GM06990 (cell line): ENCODE results near the gene PI4K2B.

ENCODE experiments used
- DNase-seq: peaks from one replicate; pipeline ENCODE4 v3.0.0-alpha.2; 2011; ENCODE audit not compliant: insufficient read length; ENCODE audit errors: extremely low read depth
- H3K27me3 ChIP-seq: replicated peaks from 2 replicates; pipeline ENCODE4 v1.6.0; 2011; ENCODE audit warnings: low read length; ENCODE audit not compliant: control insufficient read depth, insufficient read depth
- H3K36me3 ChIP-seq: 2 replicates; pipeline ENCODE4 v1.5.1; 2011; ENCODE audit warnings: low read length; ENCODE audit not compliant: control insufficient read depth, insufficient read depth
- H3K4me3 ChIP-seq: replicated peaks from 2 replicates; pipeline ENCODE4 v1.5.1; 2011; ENCODE audit warnings: low read depth, mild to moderate bottlenecking, control low read depth, low read length
- CTCF ChIP-seq: IDR thresholded peaks from 2 replicates; pipeline ENCODE4 v1.5.1; 2011; ENCODE audit warnings: low read length, control low read depth, mild to moderate bottlenecking, inconsistent platforms; ENCODE audit not compliant: insufficient read depth, poor library complexity, severe bottlenecking

The PI4K2B gene

DNA sequence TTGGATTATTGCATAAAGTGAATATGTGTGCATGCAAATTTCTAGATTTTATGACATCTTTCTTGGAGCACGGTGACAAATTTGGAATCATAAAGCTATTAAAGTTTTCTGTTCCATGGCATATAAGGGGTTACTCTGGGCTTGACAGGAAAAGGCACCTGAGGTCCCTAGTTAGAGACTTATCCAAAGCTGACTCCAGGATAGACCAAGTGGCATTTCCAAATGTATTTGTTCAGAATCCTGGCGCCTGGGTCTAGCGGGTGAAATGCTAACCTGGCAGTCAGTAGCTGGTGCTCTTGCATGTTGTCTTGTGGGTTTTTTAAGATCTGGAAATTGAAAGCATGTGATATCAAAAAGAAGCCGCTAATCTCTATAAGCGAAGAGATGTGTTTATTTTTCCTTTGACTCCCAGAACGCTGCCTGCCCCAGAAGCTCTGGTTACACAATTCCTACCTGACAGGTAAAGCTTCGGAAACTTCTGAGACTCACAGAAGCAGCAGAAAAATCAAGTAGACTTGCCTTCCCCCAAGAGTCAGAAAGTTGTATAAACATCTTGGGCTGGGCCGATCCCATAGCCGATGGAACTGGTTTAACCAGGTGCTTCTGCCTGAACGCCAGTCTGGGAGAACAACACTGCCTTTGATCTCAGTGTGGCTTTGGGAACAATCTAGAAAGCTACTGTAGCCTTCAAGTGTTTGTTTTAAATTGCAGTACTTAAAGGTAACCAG lies 65.8 kb downstream of the PI4K2B start:
- TF ChIP-seq CTCF = no peak
- Histone ChIP-seq H3K36me3 (no peaks in the 10 kb centered on the region), H3K27me3 (no peaks in the 10 kb centered on the region), H3K4me3 (no peak overlapping the region)
- no peak for DNase-seq

- H3K36me3 ChIP-seq = no peaks in the 10 kb centered on the region
- TF ChIP-seq CTCF = no peak
- DNase-seq = no peak
- H3K27me3 ChIP-seq = no peaks in the 10 kb centered on the region
- H3K4me3 ChIP-seq = no peak overlapping the region
Measured at GRCh38 chr4:25301471-25301870, 67.6 kb downstream of the PI4K2B start.

GRCh38 chr4:25302626-25303025 lies 68.8 kb downstream of the PI4K2B start:
- no peak for DNase-seq
- TF ChIP-seq CTCF = no peak
- no peaks in the 10 kb centered on the region for H3K27me3 ChIP-seq
- no peak overlapping the region for H3K4me3 ChIP-seq
- no peaks in the 10 kb centered on the region for H3K36me3 ChIP-seq

DNA sequence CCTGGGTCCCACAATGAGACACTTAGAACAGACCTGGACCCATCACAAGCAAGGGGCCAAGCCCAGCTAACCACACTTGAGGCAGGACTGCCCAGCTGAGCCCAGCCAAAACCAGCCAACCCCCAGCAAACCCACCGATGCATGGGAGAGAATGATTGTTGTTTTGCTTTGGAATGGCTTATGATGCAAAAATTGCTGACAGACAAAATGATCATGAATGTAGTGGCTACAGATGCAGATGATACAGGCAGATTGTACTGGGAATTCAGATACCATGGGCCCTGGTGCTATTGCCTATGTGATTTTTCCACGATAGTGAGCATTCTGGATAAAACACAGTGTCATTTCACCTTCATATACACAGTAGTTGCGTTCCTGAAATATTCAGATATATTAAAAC lies 69.7 kb downstream of the PI4K2B start:
- no peak overlapping the region for H3K4me3 ChIP-seq
- TF ChIP-seq CTCF = no peak
- H3K36me3 ChIP-seq = no peaks in the 10 kb centered on the region
- H3K27me3 ChIP-seq = no peaks in the 10 kb centered on the region
- no peak for DNase-seq

DNA sequence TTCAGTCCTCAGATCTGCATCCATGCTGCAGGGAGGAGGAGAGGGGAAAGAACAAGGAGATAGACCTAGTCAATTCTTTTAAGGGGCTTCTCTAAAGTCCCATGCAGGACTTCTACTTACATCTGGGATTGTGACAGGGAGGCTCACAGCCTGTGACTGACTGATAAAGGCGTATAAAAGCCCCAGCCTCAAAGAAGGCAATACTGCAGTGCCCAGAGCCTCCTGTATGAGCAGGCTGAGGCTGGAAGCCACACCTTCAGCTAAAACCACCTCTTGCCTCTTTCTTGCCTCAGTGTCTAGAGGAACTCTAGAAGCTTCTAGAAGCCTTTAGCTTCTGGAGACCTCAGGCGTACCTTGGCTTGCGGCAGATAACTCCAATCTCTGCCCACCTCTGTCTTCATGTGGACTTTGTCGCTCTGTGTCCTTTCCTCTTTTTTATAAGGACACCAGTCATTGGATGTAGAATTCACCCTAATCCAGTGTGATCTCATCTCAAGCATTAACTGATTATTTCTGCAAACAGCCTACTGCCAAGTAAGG lies 72.8 kb downstream of the PI4K2B start:
- no peak for TF ChIP-seq CTCF
- Histone ChIP-seq H3K27me3 (no peaks in the 10 kb centered on the region), H3K4me3 (no peak overlapping the region), H3K36me3 (no peaks in the 10 kb centered on the region)
- DNase-seq = no peak
